ENCODE results near the gene XG.

- TF ChIP-seq, protein P1, sequence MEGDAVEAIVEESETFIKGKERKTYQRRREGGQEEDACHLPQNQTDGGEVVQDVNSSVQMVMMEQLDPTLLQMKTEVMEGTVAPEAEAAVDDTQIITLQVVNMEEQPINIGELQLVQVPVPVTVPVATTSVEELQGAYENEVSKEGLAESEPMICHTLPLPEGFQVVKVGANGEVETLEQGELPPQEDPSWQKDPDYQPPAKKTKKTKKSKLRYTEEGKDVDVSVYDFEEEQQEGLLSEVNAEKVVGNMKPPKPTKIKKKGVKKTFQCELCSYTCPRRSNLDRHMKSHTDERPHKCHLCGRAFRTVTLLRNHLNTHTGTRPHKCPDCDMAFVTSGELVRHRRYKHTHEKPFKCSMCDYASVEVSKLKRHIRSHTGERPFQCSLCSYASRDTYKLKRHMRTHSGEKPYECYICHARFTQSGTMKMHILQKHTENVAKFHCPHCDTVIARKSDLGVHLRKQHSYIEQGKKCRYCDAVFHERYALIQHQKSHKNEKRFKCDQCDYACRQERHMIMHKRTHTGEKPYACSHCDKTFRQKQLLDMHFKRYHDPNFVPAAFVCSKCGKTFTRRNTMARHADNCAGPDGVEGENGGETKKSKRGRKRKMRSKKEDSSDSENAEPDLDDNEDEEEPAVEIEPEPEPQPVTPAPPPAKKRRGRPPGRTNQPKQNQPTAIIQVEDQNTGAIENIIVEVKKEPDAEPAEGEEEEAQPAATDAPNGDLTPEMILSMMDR (conservative IDR thresholded peaks at IDR 0.05; ENCODE audit: low read depth, low read length) = no peak
- TF ChIP-seq USF2 (IDR thresholded peaks at IDR 0.05; ENCODE audit: low read depth, low read length) (no peak), RFX5 (IDR thresholded peaks at IDR 0.05; ENCODE audit: low read depth, low read length) (no peak), RAD21 (IDR thresholded peaks at IDR 0.05; ENCODE audit: low read length) (no peak), MXI1 (IDR thresholded peaks at IDR 0.05; ENCODE audit: borderline replicate concordance, low read depth, low read length) (no peak), POLR2A (IDR thresholded peaks at IDR 0.05; ENCODE audit: low read depth, low read length) (no peak), ELK1 (IDR thresholded peaks at IDR 0.05; ENCODE audit: borderline replicate concordance, low read depth, low read length) (no peak), CEBPB (IDR thresholded peaks at IDR 0.05; ENCODE audit: low read depth, low read length) (no peak)
Measured at GRCh38 chrX:2767631-2768455, 16.0 kb downstream of the XG start.

All from IMR-90 (cell line).